H1 (cell line): ENCODE data around the gene POLR2A.

ENCODE experiments used
- EZH2 ChIP-seq: fragments of 200-600 bp; sonication (generic); IDR thresholded peaks from 2 replicates; pipeline ENCODE4 v1.7.1; 2012; ENCODE audit warnings: low read depth, mild to moderate bottlenecking, moderate library complexity, low read length, inconsistent platforms; ENCODE audit not compliant: severe bottlenecking
- GABPA ChIP-seq: IDR thresholded peaks from 2 replicates; pipeline ENCODE4 v1.6.1; 2011; ENCODE audit warnings: mild to moderate bottlenecking, low read length, moderate library complexity, borderline replicate concordance; ENCODE audit not compliant: insufficient read depth
- JUND ChIP-seq: IDR thresholded peaks from 2 replicates; pipeline ENCODE4 v1.6.1; 2011; ENCODE audit warnings: mild to moderate bottlenecking, improper control_type of control experiment, low read length
- NRF1 ChIP-seq: IDR thresholded peaks from 2 replicates; pipeline ENCODE4 v1.6.1; 2011; ENCODE audit warnings: mild to moderate bottlenecking, low read depth, low read length, improper control_type of control experiment
- POLR2AphosphoS5 ChIP-seq: IDR thresholded peaks from 2 replicates; pipeline ENCODE4 v1.6.1; 2011; ENCODE audit warnings: low read depth, low read length
- SP2 ChIP-seq: IDR thresholded peaks from 2 replicates; pipeline ENCODE4 v1.6.1; 2012; ENCODE audit warnings: mild to moderate bottlenecking, low read length, inconsistent platforms
- SP4 ChIP-seq: IDR thresholded peaks from 2 replicates; pipeline ENCODE4 v1.6.1; 2012; ENCODE audit warnings: low read length, inconsistent platforms
- TAF1 ChIP-seq: IDR thresholded peaks from 2 replicates; pipeline ENCODE4 v1.6.1; 2011; ENCODE audit warnings: mild to moderate bottlenecking, low read depth, low read length
- YY1 ChIP-seq: IDR thresholded peaks from 2 replicates; pipeline ENCODE4 v1.6.1; 2011; ENCODE audit warnings: low read depth, mild to moderate bottlenecking, low read length
- TF ChIP-seq, protein P1 (sequence below), 3 experiments: IDR thresholded peaks; 1 replicate in 2 of 3; 2 replicates in 1 of 3; pipeline versions ENCODE4 v1.5.1 to v1.6.1; 2011; ENCODE audit warnings: low read length in 3 of 3, mild to moderate bottlenecking in 3 of 3, inconsistent platforms in 2 of 3, low read depth in 1 of 3, moderate library complexity in 1 of 3; ENCODE audit not compliant: insufficient read depth in 1 of 3; ENCODE audit errors: control extremely low read depth in 1 of 3

DNA sequence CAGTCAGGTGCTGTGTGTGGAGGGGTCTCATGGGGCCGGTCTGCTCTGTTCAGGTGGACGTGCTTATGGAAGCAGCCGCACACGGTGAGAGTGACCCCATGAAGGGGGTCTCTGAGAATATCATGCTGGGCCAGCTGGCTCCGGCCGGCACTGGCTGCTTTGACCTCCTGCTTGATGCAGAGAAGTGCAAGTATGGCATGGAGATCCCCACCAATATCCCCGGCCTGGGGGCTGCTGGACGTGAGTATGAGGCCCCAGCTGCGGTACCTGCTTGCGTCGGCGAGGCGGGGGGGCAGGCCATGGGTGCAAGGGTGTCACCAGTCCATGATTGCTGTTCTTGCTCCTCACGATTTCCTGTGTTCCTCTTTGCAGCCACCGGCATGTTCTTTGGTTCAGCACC lies 27.9 kb downstream of the POLR2A start:
- TF ChIP-seq, protein P1, sequence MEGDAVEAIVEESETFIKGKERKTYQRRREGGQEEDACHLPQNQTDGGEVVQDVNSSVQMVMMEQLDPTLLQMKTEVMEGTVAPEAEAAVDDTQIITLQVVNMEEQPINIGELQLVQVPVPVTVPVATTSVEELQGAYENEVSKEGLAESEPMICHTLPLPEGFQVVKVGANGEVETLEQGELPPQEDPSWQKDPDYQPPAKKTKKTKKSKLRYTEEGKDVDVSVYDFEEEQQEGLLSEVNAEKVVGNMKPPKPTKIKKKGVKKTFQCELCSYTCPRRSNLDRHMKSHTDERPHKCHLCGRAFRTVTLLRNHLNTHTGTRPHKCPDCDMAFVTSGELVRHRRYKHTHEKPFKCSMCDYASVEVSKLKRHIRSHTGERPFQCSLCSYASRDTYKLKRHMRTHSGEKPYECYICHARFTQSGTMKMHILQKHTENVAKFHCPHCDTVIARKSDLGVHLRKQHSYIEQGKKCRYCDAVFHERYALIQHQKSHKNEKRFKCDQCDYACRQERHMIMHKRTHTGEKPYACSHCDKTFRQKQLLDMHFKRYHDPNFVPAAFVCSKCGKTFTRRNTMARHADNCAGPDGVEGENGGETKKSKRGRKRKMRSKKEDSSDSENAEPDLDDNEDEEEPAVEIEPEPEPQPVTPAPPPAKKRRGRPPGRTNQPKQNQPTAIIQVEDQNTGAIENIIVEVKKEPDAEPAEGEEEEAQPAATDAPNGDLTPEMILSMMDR (IDR thresholded peaks at IDR 0.05; ENCODE audit: control extremely low read depth in 1 of 3, insufficient read depth in 1 of 3, low read depth in 1 of 3, low read length in 3 of 3) = no peak
- TF ChIP-seq SP4 (no peak), JUND (no peak), YY1 (no peak), NRF1 (no peak), POLR2AphosphoS5 (no peak), EZH2 (no peak), TAF1 (no peak), SP2 (no peak), GABPA (no peak)
